Liver (tissue), 3 donors: ENCODE results near the gene CSNK1E.

ENCODE experiments used
- CTCF ChIP-seq: fragments of 150-350 bp; IDR thresholded peaks from 2 replicates; pipeline ENCODE4 v1.5.1; 2017; ENCODE audit warnings: improper control_type of control experiment, low read depth, low read length; ENCODE audit not compliant: missing input control
- JUND ChIP-seq, 2 donors: IDR thresholded peaks; 2 replicates each; pipeline ENCODE4 v1.6.1; 2016; ENCODE audit warnings: antibody characterized with exemption in 2 of 2
- RXRA ChIP-seq, 2 donors: IDR thresholded peaks; 2 replicates each; pipeline ENCODE4 v1.6.1; 2017 to 2018; ENCODE audit warnings: antibody characterized with exemption in 2 of 2, mild to moderate bottlenecking in 1 of 2
- TAF1 ChIP-seq: conservative IDR thresholded peaks from 2 replicates; pipeline ENCODE4 v1.6.1; 2016; ENCODE audit warnings: antibody characterized with exemption, mild to moderate bottlenecking
- TF ChIP-seq, protein P1 (sequence below): IDR thresholded peaks from 2 replicates; pipeline ENCODE4 v1.6.1; 2016; ENCODE audit warnings: antibody characterized with exemption
- donor health status: healthy.
- donor health status: healthy.

GRCh38 chr22:38299770-38300102 is 17.5 kb downstream of the CSNK1E start:
- TF ChIP-seq CTCF (no peak), RXRA (IDR thresholded peaks at IDR 0.05) (no peak), JUND (IDR thresholded peaks at IDR 0.05) (no peak), TAF1 (no peak)
- TF ChIP-seq, protein P1, sequence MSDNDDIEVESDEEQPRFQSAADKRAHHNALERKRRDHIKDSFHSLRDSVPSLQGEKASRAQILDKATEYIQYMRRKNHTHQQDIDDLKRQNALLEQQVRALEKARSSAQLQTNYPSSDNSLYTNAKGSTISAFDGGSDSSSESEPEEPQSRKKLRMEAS, result no peak
